Left ventricle myocardium inferior (tissue), 1 donor: Measurements from ENCODE around the gene PRDM16. TPM values are rescaled to one million over a fixed set of nuclear protein-coding genes. Genes with fewer than 3 reads are reported as not detected.
A peak's percentile ranks its signal among the peaks of the same experiment; 100 is the strongest.

Source experiments
- DNase-seq: peaks from one replicate; pipeline ENCODE4 v3.0.0-alpha.2; 2020
- H3K27ac ChIP-seq: fragments of 200-600 bp; replicated peaks from 2 replicates; pipeline ENCODE4 v1.8.0; 2021
- H3K27me3 ChIP-seq: fragments of 200-600 bp; 2 replicates; pipeline ENCODE4 v1.8.0; 2021; ENCODE audit warnings: low read depth
- H3K36me3 ChIP-seq: fragments of 200-600 bp; 2 replicates; pipeline ENCODE4 v1.8.0; 2021
- H3K4me1 ChIP-seq: fragments of 200-600 bp; 2 replicates; pipeline ENCODE4 v1.8.0; 2021
- H3K4me3 ChIP-seq: fragments of 200-600 bp; 2 replicates; pipeline ENCODE4 v1.8.0; 2021; ENCODE audit warnings: mild to moderate bottlenecking, moderate library complexity
- H3K9me3 ChIP-seq: fragments of 200-600 bp; replicated peaks from 2 replicates; pipeline ENCODE4 v1.8.0; 2021
- CTCF ChIP-seq: fragments of 200-600 bp; IDR thresholded peaks from 2 replicates; pipeline ENCODE4 v1.8.0; 2021; ENCODE audit warnings: antibody characterized with exemption, mild to moderate bottlenecking, borderline replicate concordance
- intact Hi-C: fragments of 100-400 bp; cut with micrococcal nuclease; formaldehyde crosslinking; loops from one replicate; pipeline ENCODE4 v1.11.0; 2022
- total RNA-seq: library from RNA; stranded (reverse); fragmentation: NEBNext Ultra II Directional; extraction: Animal tissue kit (Norgen Biotek cat#: 25700); gene quantifications from one replicate; pipeline ENCODE4 v1.2.1, GENCODE V29; 2021
- donor health status: DM: no; HTN: yes; CAD: no; lungs with severe emphysema.

PRDM16 gene
- total RNA-seq, 1 donor from 2014 or later, result 16.6 TPM

GRCh38 chr1:3198371-3199271, 129.6 kb downstream of the PRDM16 start:
- intact Hi-C loops, result no loop called here
- DNase-seq, result no peak
- H3K36me3 ChIP-seq, result no peaks in the 10 kb centered on the region
- H3K27me3 ChIP-seq, result no peaks in the 10 kb centered on the region
- no peaks in the 10 kb centered on the region for H3K9me3 ChIP-seq
- H3K27ac ChIP-seq, result peak overlapping the region; percentile 52
- no peak for TF ChIP-seq CTCF
- H3K4me1 ChIP-seq, result peaks cover 43% of the 10 kb centered on the region
- H3K4me3 ChIP-seq, result no peak overlapping the region

- Histone ChIP-seq H3K9me3 (no peaks in the 10 kb centered on the region), H3K27me3 (peaks cover 6% of the 10 kb centered on the region), H3K4me3 (no peak overlapping the region), H3K27ac (no peak overlapping the region), H3K36me3 (no peaks in the 10 kb centered on the region), H3K4me1 (peaks cover 10% of the 10 kb centered on the region)
- no peak for TF ChIP-seq CTCF
- intact Hi-C loops, result no loop called here
- DNase-seq, result no peak
Observed at GRCh38 chr1:3204725-3205124, 135.7 kb downstream of the PRDM16 start.

DNA sequence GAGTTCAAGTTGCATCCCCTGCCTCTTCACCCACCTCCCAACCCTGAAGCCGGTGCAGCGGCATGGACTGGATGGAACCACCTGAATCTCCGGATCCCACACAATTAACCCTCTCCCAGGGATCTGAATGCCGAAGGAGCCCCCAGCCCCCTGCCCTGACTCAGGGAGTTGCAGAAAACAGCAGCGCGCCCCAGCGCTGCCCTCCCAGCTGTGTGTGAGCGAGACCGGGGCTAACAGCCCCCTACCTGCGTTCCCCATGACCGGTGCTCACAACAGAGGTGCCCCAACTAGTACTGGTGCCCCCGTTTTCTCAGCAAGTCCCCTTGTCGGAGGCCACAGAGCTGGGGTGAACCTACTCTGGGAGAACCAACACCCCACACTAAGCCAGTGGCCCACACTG, 136.8 kb downstream of the PRDM16 start:
- intact Hi-C loops, result no loop called here
- no peak for TF ChIP-seq CTCF
- Histone ChIP-seq H3K4me3 (no peak overlapping the region), H3K4me1 (peaks cover 10% of the 10 kb centered on the region), H3K27ac (no peak overlapping the region), H3K27me3 (peaks cover 6% of the 10 kb centered on the region), H3K36me3 (no peaks in the 10 kb centered on the region), H3K9me3 (no peaks in the 10 kb centered on the region)
- DNase-seq, result no peak

DNA sequence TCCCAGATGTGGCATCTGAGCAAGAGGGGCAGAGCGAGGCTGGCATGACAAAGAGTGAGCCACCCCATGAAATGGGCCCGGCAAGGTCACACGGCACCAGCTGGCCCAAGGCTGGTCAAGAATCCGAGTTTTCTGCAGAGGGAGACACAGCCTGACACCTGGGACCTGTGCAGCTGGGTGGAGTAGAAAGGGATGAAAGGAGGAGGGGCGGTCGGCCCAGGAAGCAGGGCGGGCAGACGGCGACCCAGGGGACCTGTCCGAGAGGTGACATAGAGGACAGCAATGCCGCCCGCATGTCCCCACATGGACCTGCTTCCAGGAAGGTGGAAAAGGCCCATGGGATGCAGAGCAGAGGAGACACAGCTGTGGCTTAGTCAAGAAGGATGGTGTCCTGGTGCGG, 137.7 kb downstream of the PRDM16 start:
- intact Hi-C loops, result no loop called here
- DNase-seq, result no peak
- no peaks in the 10 kb centered on the region for H3K9me3 ChIP-seq
- H3K27ac ChIP-seq, result no peak overlapping the region
- no peaks in the 10 kb centered on the region for H3K36me3 ChIP-seq
- TF ChIP-seq CTCF, result no peak
- H3K4me1 ChIP-seq, result peaks cover 10% of the 10 kb centered on the region
- H3K4me3 ChIP-seq, result no peak overlapping the region
- peaks cover 6% of the 10 kb centered on the region for H3K27me3 ChIP-seq

DNA sequence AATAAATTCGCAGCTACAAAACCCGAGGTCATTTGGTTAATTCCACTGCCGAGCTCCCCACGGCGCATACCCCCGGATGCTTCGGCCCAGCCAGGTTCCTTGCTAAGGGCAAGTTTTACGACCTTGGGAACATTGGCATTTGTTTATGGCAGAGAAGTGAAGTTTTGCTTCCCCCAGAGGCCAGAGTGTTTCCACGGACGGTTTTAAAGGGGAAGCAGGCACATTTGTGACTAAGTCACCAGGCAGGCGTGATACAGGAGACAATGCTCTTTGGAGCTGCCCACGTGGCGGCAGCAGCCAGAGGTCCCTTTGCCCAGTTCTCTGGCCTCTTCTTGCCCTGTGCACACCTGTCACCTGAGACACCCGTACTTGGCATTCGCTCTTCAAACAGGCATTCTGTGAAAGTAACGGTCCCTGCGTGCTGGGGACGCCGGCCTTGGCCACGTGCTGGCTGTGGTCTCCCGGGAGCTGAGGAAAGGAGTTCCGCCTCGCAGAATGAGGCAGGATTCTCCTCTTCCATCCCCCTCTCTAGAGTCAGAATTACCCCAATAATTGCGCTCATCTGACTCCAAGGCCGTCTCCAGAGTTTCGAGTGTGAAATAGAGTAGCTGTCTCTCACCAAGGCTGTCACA, 138.3 kb downstream of the PRDM16 start:
- H3K27ac ChIP-seq, result peak overlapping the region; percentile 5
- H3K4me1 ChIP-seq, result peaks cover 10% of the 10 kb centered on the region
- H3K36me3 ChIP-seq, result no peaks in the 10 kb centered on the region
- peaks cover 6% of the 10 kb centered on the region for H3K27me3 ChIP-seq
- intact Hi-C loops, result no loop called here
- no peak for DNase-seq
- no peak for TF ChIP-seq CTCF
- no peaks in the 10 kb centered on the region for H3K9me3 ChIP-seq
- no peak overlapping the region for H3K4me3 ChIP-seq
